ACC112 (cell line): ENCODE data around the gene NAT14.
A peak's percentile ranks its signal among the peaks of the same experiment; 100 is the strongest.

ENCODE experiments used
- H2AFZ ChIP-seq: fragments of 200-600 bp; sonication (generic); one replicate; pipeline ENCODE4 v1.6.0; 2017; ENCODE audit warnings: antibody characterized with exemption, low read length; ENCODE audit not compliant: unreplicated experiment
- H3K27ac ChIP-seq: fragments of 200-600 bp; sonication (generic); 2 replicates; pipeline ENCODE4 v1.5.1; 2014; ENCODE audit warnings: low read depth, mild to moderate bottlenecking, antibody characterized with exemption, low read length, moderate library complexity
- H3K27me3 ChIP-seq: fragments of 200-600 bp; sonication (generic); 2 replicates; pipeline ENCODE4 v1.6.1; 2014; ENCODE audit warnings: mild to moderate bottlenecking, antibody characterized with exemption, low read length, moderate library complexity, mixed read lengths; ENCODE audit not compliant: insufficient read depth
- H3K36me3 ChIP-seq: fragments of 200-600 bp; sonication (generic); 2 replicates; pipeline ENCODE4 v1.6.1; 2016; ENCODE audit warnings: mild to moderate bottlenecking, antibody characterized with exemption, low read length, moderate library complexity, mixed read lengths; ENCODE audit not compliant: insufficient read depth
- H3K4me1 ChIP-seq: fragments of 200-600 bp; sonication (generic); one replicate; pipeline ENCODE4 v1.6.1; 2016; ENCODE audit warnings: low read length, mixed read lengths; ENCODE audit not compliant: insufficient read depth, unreplicated experiment, control insufficient read depth
- H3K4me3 ChIP-seq: fragments of 200-600 bp; sonication (generic); 2 replicates; pipeline ENCODE4 v1.5.1; 2014; ENCODE audit warnings: mild to moderate bottlenecking, low read depth, low read length
- H3K79me2 ChIP-seq: fragments of 200-600 bp; sonication (generic); one replicate; pipeline ENCODE4 v1.6.0; 2016; ENCODE audit warnings: low read length; ENCODE audit not compliant: control insufficient read depth, unreplicated experiment, insufficient read depth

The NAT14 gene

DNA sequence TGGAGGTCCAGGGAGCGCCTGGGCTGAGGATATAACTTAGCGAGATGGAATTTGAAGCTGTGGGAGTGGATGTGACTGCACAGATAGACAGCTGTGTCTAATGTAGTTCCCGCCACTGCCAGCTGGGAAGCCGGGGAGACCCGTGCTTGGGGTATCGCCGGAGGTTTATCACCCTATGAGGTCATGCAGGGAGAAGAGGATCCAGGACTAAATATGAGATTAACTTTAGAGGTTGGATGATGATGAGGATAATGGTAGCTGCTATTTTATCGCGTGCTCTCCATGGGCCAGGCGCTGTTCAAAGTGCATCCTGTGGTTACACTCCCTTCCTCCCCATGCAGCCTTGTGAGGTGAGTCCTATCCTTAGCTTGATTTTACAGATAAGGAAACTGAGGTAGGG lies 23.1 kb downstream of the NAT14 start:
- no peaks in the 10 kb centered on the region for H3K27me3 ChIP-seq
- H3K36me3 ChIP-seq: no peaks in the 10 kb centered on the region
- no peak overlapping the region for H3K27ac ChIP-seq
- no peak overlapping the region for H3K4me3 ChIP-seq
- no peak overlapping the region for H2AFZ ChIP-seq
- peaks cover under 1% of the 10 kb centered on the region for H3K79me2 ChIP-seq
- H3K4me1 ChIP-seq: no peaks in the 10 kb centered on the region

DNA sequence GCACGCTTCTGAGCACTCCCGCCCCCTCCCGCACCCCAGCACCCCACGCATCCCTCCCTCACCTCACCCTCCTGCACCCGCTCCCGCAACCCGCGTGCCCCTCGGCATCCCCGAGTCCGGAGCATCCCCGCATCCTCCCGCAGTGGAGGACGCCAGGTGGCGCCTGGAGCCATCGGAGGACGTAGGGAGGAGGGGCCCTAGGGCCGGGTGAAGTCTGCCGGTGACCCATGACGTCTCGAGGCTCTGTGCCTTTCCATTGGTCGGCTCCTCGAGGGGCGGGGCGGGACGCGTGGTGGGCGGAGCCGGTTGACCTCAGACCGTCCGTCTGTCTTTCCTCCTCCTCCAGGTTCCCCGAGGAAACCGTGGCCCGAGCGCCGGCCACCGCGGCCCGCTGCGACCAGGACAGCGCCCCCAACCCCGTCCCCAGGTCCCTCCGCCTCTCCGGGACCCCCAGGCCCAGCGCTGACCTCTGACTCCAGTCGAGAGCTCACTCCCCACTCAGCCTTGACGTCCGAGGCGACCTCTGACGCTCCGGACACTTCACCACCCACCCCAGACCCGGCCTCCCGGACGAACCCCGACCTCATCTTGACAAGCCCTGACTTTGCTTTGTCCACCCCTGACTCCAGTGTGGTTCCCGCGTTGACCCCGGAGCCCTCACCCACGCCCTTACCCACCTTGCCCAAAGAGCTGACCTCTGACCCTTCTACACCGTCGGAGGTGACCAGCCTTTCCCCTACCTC lies 32.1 kb downstream of the NAT14 start:
- Histone ChIP-seq H3K4me1 (peaks cover 3% of the 10 kb centered on the region), H2AFZ (no peak overlapping the region), H3K4me3 (no peak overlapping the region), H3K79me2 (no peaks in the 10 kb centered on the region), H3K27me3 (no peaks in the 10 kb centered on the region), H3K27ac (no peak overlapping the region), H3K36me3 (no peaks in the 10 kb centered on the region)

DNA sequence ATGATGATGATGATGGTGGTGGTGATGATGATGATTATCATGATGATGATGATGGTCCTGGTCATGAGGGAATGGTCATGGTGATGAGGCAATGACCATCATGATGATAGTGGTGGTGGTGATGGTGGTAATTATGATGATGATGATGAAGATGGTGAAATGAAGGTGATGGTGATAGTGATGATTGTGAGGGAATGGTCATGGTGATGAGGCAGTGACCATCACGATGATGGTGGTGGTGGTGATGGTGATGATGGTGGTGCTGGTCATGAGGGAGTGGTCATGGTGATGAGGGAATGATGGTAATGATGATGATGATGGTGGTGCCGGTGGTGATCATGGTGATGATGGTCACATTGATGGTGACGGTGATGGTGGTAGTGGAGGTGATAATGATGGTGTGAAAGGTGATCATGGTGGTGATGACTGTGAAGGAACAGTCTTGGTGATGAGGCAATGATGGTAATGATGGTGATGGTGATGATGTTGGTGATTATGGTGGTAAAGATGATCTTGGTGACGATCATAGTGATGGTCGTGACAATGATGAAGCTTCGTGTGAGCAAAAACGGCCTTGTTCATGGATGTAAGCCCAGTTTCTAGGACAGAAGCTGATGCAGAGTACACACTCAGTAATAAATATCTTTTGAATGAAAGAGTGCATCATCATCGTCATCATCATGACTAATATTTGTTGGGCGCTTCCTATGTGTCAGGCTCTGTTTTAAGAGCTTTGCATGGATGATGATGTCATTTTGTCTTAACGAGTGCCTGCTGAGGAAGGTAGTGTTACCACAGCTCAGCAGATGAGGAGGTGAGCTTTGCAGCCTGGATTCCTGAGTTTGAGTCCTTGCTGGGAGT lies 34.7 kb downstream of the NAT14 start:
- Histone ChIP-seq H3K79me2 (no peaks in the 10 kb centered on the region), H3K27me3 (no peaks in the 10 kb centered on the region), H3K4me1 (peaks cover 3% of the 10 kb centered on the region), H3K4me3 (no peak overlapping the region), H3K36me3 (no peaks in the 10 kb centered on the region), H3K27ac (peak overlapping the region; percentile 36; the same call in 1 of the 2 replicates), H2AFZ (no peak overlapping the region)

DNA sequence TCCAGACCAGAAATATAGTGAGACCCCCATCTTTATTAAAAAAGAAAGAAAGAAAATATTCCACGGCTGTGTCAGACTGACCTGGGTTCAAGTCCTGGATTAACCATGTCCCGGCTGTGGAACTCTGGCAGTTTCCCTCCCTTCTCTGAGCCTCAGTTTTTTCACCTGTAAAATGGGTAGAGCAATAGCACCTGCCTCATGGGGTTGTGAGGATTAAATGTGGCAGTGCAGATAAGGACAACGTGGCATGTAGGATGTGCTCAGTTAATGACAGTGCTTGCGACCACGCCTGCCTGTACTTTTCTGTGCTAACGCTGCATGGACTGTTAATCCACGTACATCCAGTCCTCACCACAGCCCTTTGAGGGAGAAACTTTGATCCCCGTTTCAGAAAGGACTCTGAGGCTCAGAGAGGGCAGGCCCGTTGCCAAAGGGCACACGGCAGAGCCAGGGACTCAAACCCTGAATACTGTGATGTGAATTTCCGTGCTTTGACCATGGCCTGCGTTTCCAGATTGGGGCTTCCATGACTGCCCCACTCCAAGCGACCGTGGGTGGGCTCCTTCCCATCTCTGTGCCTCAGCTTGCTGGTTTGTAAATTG lies 35.8 kb downstream of the NAT14 start:
- no peaks in the 10 kb centered on the region for H3K36me3 ChIP-seq
- no peak overlapping the region for H2AFZ ChIP-seq
- H3K4me1 ChIP-seq: peaks cover 3% of the 10 kb centered on the region
- H3K79me2 ChIP-seq: no peaks in the 10 kb centered on the region
- H3K27ac ChIP-seq: no peak overlapping the region
- no peaks in the 10 kb centered on the region for H3K27me3 ChIP-seq
- no peak overlapping the region for H3K4me3 ChIP-seq

DNA sequence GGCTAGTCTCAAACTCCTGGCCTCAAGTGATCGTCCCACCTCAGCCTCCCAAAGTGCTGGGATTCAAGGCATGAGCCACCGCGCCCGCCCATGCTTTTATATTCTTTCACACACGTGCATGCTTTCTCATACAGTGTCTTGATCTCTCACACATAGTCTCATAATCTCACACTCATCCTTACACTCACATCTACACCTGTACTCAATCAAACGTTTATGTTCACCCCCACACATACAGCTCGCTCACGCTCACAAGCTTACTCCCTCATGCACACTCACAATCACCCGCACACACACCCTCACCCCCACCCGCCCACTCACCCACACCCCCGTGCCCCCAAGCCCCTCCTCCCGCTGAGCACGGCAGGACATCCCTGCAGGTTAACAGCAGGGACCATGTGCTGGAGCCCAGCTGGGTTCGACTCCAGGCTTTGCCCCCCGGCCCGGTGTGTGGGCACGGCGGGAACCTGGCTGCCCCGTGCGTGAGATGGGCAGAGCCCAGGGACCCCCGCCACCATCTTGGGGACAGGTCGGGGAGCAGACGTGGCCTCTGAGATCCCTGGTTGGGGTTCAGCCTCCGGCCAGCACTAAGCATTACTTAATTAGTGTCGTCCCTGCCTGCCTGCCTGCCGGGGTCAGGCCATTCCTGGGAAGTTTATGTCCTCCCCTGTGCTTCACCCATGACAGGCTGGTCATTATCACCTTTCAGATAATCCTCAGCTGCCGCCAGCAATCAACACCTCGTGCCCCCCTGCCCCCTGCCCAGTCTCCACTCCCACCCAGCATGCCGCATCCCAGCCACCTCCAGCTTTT lies 40.5 kb downstream of the NAT14 start:
- H3K27me3 ChIP-seq: no peaks in the 10 kb centered on the region; the same call in 1 of the 2 replicates
- H3K4me3 ChIP-seq: no peak overlapping the region
- no peaks in the 10 kb centered on the region for H3K4me1 ChIP-seq
- H2AFZ ChIP-seq: no peak overlapping the region
- H3K27ac ChIP-seq: no peak overlapping the region
- H3K36me3 ChIP-seq: no peaks in the 10 kb centered on the region
- no peaks in the 10 kb centered on the region for H3K79me2 ChIP-seq

DNA sequence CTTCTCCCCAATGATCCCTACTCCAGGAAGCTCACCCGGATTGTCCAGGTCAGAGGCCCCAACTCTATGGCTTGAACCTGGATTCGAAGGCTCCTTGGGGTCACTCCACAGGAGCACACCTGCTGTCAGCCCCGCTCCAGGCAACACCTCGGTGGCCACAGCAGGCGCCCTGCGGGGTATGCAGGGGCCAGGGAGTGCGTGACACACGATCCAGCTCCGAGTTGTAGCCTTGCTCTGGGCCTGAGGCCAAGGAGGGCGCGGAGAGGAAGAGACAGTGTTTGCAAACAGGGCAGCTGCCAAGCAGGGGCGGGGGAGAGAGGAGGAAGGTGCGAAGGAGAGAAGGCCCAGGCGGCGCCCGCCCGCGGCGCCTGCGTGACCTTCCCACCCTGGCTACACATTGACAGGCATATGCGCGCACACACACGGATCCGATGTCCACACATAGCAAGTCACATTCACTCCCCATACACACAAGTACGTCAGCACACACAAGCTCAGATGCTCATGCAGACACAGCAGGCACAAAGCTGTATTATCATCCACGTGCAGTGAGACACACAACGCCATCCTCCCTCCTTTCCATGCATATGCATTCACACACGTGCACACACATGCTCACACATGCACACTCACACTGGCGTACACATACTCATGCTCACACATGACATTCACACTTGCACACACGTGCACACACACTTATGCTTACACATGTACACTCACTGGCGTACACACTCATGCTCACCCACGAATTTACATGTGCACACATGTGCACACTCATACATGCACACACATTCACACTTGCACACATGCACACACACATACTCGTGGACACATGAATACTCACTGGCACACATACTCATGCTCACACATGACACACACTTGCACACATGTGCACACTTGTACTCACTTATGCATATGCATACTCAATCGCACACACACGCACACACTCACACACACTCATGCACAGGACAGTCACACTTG lies 41.5 kb downstream of the NAT14 start:
- Histone ChIP-seq H2AFZ (no peak overlapping the region), H3K79me2 (no peaks in the 10 kb centered on the region), H3K27ac (no peak overlapping the region), H3K4me3 (no peak overlapping the region), H3K4me1 (no peaks in the 10 kb centered on the region), H3K36me3 (no peaks in the 10 kb centered on the region), H3K27me3 (no peaks in the 10 kb centered on the region; the same call in 1 of the 2 replicates)

DNA sequence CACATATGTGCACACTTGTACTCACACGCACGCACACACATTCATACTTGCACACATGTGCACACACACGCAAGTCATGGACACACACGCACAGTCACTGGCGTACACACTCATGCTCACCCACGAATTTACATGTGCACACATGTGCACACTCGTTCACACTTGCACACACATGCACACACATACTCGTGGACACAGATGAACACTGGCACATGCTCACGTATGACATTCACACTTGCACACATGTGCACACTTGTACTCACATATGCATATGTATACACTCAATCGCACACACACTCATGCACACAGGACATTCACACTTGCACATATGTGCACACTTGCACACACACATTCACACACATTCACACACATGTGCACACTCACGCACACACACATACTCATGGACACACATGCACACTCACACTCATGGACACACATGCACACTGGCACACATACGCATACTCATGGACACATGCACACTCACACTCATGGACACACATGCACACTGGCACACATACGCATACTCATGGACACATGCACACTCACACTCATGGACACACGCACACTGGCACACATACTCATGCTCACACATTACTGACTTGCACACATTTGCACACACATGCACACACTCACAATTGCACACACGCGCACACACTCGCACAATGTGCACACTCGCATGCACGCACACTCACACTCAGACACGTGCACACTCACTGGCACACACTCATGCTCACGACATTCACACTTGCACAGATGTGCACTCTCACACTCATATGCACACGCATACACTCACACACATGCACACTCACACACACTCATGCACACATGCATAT lies 42.4 kb downstream of the NAT14 start:
- Histone ChIP-seq H2AFZ (no peak overlapping the region), H3K27me3 (no peaks in the 10 kb centered on the region; the same call in 1 of the 2 replicates), H3K27ac (no peak overlapping the region), H3K4me3 (no peak overlapping the region), H3K79me2 (no peaks in the 10 kb centered on the region), H3K36me3 (no peaks in the 10 kb centered on the region), H3K4me1 (no peaks in the 10 kb centered on the region)

DNA sequence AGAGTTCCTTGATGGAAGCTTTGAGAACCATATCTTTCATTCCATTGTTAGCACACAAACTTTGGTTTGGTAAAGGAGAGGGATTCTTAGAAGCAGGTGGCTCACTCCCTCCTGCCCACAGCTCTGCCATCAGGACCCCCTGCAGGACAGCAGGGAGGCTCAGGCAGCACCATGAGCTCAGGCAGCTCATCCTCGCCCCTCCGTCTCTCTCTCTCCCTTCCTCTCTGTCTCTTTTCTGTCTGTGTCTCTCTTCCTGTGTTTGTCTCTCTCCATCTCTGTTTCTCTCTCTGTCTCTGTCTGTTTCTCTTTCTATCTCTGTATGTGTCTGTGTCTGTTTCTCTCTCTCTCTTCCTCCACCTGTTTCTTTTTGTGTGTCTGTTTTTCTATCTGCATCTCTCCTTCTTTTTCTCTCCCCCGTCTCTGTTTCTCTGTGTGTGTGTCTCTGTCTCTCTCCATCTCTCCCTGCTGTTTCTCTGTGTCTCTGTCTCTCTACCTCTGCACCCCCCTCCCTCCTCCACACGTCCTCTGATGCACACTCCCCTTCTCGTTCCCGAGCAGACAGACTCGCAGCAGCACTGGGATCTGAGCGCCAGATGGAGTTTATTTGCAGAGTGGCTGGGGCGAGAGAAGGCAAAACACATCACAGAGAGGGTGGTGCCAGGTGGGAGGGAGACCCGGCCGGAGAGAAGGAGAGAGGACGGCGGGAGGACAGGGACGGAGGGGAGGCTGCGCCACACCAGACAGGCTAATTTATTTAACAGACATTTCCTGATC lies 43.2 kb downstream of the NAT14 start:
- Histone ChIP-seq H2AFZ (no peak overlapping the region), H3K27me3 (no peaks in the 10 kb centered on the region; the same call in 1 of the 2 replicates), H3K79me2 (no peaks in the 10 kb centered on the region), H3K36me3 (no peaks in the 10 kb centered on the region), H3K27ac (no peak overlapping the region), H3K4me3 (no peak overlapping the region), H3K4me1 (no peaks in the 10 kb centered on the region)
